GM18861 (cell line): ENCODE data around the gene PSMB7.
"Not testable (repeated sequence)": the region's sequence is repeated elsewhere in the genome, so short reads cannot be mapped to it uniquely, and the experiment has no call there.

Experiments
- ATAC-seq: cut with Tn5 transposase; IDR thresholded peaks from one replicate; pipeline ENCODE4 v1.9.1; 2021; ENCODE audit not compliant: unreplicated experiment

PSMB7 gene

DNA sequence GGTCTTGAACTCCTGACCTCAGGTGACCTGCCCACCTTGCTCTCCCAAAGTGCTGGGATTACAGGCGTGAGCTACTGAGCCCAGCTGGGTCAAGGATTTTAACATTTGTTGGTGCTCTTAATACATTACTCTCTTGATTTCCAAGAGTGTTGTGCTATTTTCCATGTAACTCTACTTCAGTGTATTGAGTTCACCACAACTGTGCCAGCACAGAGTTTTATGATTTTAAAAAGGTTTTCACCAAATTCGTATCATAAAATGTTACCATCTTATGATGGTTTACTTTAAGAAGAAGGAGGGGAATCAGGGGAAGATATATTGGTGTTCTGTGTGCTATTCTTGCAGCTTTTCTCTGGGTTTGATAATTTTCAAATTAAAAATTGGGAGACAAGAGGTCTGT, 28.4 kb upstream of the PSMB7 start:
- no peak for ATAC-seq

- no peak for ATAC-seq
Measured at GRCh38 chr9:124442826-124443225, 27.6 kb upstream of the PSMB7 start.

- ATAC-seq = no peak
Measured at GRCh38 chr9:124442379-124442778, 27.1 kb upstream of the PSMB7 start.

GRCh38 chr9:124441291-124441690, 26.0 kb upstream of the PSMB7 start:
- no peak for ATAC-seq

DNA sequence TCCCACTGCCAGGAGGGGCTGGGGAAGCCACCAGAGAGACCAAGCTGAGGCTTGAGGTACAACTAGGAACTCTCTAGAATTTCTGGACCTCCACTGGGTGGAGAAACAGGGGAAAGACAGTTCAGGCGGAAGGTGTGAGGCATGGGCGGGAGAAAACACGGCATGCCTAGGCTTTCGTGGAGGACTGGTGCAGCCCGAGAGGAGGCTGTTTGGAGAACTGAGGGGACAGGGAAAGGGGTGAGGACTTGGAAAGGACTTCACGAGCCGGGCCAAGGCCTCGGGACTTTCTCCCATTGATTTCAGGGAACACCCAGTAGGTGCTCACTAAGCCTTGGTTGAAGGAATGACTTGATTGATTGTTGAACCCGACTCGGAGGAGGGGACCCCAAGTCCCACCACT, 25.5 kb upstream of the PSMB7 start:
- ATAC-seq = no peak

DNA sequence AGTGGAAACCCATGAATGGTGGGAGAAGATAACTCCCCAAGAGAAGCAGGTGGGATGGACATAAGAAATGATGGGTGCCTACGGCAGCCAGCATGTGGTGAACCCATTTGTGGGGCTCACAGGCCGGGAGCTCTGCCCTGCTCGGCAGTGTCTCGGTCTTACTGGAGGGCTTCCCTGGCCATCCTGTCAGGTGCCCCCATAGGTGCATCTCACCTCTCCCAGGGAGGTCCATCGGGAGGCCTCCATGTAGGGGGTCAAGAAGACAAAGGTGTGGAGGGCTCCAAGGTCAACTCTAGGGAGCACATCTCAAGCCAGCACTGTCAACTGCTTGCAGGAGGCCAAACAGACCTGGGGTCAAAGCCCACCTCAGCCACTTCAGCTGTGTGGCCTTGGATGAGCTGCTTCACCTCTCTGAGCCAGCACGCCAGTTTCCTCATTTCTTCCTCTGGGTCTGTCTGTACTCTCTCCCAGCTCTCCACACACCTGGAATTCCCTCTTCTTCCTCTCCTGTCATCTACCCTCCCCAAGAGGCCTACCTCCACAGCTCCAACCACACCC, 24.5 kb upstream of the PSMB7 start:
- no peak for ATAC-seq

DNA sequence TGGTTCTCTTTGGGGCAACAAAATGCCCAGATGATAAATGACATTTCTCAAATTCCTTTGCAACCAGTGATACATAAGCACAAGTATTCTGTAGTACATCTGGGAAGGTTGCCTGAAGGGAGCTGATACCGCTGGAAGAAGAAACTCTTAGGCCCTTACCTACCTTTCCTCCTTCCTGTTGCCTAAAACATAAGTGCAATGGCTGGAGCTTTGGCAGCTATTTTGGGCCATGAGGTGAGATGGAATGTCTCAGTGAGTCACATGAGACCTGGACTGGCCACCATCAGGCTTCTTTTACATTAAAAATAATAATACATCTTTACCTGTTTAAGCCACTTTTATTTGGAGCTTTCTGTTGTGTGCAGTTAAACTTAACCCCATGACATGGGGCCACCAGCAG, 23.8 kb upstream of the PSMB7 start:
- ATAC-seq = no peak

DNA sequence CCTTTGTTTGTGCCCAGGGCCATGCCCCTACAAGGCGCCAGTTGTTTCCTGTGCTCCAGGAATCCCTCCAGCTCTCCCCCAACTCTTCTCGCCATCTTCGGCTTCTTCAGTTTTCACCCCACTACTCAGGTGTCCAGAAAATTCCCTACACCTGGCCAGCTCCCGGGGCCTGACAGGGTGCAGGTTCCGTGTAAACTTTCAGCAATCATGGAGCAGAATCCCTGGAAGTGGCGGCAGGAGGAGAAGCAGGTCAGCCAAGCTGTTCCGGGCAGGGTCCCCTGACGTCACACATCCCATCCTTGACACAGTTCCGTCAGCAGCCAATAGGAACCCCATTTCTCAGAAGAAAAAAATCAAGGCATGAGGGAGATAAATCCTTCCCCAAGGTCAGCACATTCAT, 22.8 kb upstream of the PSMB7 start:
- no peak for ATAC-seq

DNA sequence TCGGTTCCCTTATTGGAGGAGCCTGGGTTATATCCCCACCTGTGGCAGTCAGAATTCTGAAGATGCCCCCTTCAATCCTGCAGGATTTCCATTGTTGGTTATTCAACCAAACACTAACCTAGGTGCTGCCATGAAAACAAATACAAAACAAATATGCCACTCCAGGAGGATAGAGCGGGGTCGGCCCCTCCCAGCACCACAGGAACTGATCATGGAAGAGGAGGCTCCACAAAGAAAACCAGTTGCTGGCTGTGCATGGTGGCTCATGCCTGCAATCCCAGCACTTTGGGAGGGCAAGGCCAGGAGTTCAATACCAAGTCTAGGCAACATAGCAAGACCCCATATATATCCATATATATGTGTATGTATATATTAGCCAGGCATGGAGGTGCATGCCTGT, 21.8 kb upstream of the PSMB7 start:
- no peak for ATAC-seq

DNA sequence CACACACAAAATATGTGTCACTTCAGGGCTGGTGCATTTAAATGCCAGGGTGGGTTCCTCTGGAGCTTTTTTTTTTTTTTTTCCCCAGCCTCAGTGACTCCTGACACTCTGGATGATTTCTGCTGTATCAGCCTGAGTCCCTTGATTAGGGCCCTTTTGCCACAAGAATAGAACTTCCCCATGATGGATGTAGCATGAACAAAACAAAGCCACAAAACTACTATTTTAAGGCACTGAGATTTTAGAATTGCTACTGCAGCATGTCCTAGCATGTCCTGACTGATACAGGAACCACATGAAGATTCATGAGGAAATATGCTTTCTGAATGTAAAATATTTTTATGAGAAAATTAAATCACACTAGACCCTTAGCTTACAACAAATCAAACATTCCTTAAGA, 21.1 kb upstream of the PSMB7 start:
- ATAC-seq = no peak

GRCh38 chr9:124429530-124429867, 14.3 kb upstream of the PSMB7 start:
- ATAC-seq = no peak

- no peak for ATAC-seq
Measured at GRCh38 chr9:124428751-124429529, 13.7 kb upstream of the PSMB7 start.

- no peak for ATAC-seq
Measured at GRCh38 chr9:124427281-124427680, 12.0 kb upstream of the PSMB7 start.

DNA sequence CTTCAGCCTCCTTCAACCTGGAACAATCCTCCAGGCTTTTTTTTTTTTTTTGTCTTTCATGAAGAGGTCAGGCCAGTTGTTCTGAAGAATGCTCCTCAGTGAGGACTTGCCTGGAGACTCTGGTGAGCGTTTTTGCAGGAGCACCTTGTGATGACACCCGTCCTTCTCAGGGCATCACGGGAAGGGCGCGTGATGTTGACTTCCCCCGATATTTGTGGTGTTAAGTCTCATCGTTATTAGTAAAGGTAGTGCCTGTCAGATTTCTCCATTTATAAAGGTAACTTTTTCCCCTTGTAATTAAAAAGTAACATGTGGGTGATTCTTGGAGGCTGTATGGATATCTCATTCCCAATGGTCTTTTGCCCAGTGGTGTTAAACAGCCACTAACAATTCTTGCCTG, 11.1 kb upstream of the PSMB7 start:
- no peak for ATAC-seq

- ATAC-seq = not testable (repeated sequence)
Measured at GRCh38 chr9:124425733-124426132, 10.5 kb upstream of the PSMB7 start.

GRCh38 chr9:124423591-124423990, 8.3 kb upstream of the PSMB7 start:
- no peak for ATAC-seq

- ATAC-seq = no peak
Measured at GRCh38 chr9:124423155-124423554, 7.9 kb upstream of the PSMB7 start.

GRCh38 chr9:124420991-124421543, 5.8 kb upstream of the PSMB7 start:
- ATAC-seq = no peak

GRCh38 chr9:124419832-124420489, 4.7 kb upstream of the PSMB7 start:
- ATAC-seq = no peak

- no peak for ATAC-seq
Measured at GRCh38 chr9:124415852-124416484, 726 bp upstream of the PSMB7 start.

- no peak for ATAC-seq
Measured at GRCh38 chr9:124414612-124415011, 630 bp downstream of the PSMB7 start.

DNA sequence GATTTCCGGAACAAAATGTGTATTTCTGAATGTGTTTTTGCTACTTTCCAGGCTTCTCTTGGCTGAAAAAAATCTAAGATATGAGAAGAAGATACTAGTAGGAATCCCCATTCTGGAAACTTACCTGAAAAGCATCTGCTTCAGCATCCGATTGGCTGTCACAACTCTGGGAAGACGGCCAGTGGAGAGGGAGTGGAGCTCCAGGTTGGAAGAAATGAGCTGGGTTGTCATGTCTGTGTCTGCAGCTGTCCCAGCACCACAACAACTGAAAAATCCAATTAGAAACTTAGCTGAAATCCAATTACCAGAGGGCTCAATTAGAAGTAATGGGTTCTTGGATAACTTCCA, 3.0 kb downstream of the PSMB7 start:
- ATAC-seq = no peak
